Transverse colon (tissue), 3 donors: ENCODE measurements around the gene NOC4L.

Experiments used
- POLR2A ChIP-seq: fragments of 450-650 bp; IDR thresholded peaks from one replicate; pipeline ENCODE4 v1.6.1; 2016; ENCODE audit warnings: antibody characterized with exemption, mild to moderate bottlenecking, moderate library complexity
- TF ChIP-seq, protein P1 (sequence below), 5 experiments: fragments of 200-600 bp in 3 of 5; fragments of 450-650 bp in 2 of 5; sonication (generic) in 3 of 5; IDR thresholded peaks; 1 replicate in 2 of 5; 2 replicates in 3 of 5; pipeline ENCODE4 v1.5.1; 2016 to 2017; ENCODE audit warnings: antibody characterized with exemption in 5 of 5, inconsistent platforms in 3 of 5, mild to moderate bottlenecking in 2 of 5, moderate library complexity in 1 of 5

DNA sequence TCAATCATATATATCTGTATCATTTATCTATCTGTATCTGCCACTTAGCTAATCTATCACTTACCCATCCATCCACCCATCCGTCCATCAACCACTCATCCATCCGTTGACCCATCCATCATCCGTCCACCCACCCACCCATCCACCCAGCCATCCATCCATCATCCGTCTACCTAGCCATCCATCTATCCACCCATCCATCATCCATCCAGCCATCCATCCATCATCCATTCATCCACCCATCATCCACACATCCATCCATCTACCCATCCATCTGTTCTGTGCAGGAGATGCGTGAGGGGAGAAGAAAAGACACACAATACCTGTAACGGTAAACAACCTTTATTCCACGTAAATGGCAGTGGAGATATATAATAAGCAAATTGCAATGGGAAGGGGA lies 20.2 kb downstream of the NOC4L start:
- TF ChIP-seq POLR2A = no peak
- TF ChIP-seq, protein P1, sequence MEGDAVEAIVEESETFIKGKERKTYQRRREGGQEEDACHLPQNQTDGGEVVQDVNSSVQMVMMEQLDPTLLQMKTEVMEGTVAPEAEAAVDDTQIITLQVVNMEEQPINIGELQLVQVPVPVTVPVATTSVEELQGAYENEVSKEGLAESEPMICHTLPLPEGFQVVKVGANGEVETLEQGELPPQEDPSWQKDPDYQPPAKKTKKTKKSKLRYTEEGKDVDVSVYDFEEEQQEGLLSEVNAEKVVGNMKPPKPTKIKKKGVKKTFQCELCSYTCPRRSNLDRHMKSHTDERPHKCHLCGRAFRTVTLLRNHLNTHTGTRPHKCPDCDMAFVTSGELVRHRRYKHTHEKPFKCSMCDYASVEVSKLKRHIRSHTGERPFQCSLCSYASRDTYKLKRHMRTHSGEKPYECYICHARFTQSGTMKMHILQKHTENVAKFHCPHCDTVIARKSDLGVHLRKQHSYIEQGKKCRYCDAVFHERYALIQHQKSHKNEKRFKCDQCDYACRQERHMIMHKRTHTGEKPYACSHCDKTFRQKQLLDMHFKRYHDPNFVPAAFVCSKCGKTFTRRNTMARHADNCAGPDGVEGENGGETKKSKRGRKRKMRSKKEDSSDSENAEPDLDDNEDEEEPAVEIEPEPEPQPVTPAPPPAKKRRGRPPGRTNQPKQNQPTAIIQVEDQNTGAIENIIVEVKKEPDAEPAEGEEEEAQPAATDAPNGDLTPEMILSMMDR (IDR thresholded peaks at IDR 0.05) = no peak
